ENCODE measurements around the gene MET.
"Not testable (repeated sequence)": the region's sequence is repeated elsewhere in the genome, so short reads cannot be mapped to it uniquely, and the experiment has no call there.

DNA sequence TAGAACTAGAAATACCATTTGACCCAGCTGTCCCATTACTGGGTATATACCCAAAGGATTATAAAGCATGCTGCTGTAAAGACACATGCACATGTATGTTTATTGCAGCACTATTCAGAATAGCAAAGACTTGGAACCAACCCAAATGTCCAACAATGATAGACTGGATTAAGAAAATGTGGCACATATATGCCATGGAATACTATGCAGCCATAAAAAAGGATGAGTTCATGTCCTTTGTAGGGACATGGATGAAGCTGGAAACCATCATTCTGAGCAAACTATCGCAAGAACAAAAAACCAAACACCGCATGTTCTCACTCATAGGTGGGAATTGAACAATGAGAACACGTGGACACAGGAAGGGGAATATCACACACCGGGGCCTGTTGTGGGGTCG lies 74.4 kb downstream of the MET start:
- TF ChIP-seq, protein P1, sequence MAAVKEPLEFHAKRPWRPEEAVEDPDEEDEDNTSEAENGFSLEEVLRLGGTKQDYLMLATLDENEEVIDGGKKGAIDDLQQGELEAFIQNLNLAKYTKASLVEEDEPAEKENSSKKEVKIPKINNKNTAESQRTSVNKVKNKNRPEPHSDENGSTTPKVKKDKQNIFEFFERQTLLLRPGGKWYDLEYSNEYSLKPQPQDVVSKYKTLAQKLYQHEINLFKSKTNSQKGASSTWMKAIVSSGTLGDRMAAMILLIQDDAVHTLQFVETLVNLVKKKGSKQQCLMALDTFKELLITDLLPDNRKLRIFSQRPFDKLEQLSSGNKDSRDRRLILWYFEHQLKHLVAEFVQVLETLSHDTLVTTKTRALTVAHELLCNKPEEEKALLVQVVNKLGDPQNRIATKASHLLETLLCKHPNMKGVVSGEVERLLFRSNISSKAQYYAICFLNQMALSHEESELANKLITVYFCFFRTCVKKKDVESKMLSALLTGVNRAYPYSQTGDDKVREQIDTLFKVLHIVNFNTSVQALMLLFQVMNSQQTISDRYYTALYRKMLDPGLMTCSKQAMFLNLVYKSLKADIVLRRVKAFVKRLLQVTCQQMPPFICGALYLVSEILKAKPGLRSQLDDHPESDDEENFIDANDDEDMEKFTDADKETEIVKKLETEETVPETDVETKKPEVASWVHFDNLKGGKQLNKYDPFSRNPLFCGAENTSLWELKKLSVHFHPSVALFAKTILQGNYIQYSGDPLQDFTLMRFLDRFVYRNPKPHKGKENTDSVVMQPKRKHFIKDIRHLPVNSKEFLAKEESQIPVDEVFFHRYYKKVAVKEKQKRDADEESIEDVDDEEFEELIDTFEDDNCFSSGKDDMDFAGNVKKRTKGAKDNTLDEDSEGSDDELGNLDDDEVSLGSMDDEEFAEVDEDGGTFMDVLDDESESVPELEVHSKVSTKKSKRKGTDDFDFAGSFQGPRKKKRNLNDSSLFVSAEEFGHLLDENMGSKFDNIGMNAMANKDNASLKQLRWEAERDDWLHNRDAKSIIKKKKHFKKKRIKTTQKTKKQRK (IDR thresholded peaks at IDR 0.05; ENCODE audit: low read depth, low read length): not testable (repeated sequence)
- TF ChIP-seq POLR2AphosphoS5 (IDR thresholded peaks at IDR 0.05; ENCODE audit: low read length): not testable (repeated sequence)
- TF ChIP-seq, protein P2, sequence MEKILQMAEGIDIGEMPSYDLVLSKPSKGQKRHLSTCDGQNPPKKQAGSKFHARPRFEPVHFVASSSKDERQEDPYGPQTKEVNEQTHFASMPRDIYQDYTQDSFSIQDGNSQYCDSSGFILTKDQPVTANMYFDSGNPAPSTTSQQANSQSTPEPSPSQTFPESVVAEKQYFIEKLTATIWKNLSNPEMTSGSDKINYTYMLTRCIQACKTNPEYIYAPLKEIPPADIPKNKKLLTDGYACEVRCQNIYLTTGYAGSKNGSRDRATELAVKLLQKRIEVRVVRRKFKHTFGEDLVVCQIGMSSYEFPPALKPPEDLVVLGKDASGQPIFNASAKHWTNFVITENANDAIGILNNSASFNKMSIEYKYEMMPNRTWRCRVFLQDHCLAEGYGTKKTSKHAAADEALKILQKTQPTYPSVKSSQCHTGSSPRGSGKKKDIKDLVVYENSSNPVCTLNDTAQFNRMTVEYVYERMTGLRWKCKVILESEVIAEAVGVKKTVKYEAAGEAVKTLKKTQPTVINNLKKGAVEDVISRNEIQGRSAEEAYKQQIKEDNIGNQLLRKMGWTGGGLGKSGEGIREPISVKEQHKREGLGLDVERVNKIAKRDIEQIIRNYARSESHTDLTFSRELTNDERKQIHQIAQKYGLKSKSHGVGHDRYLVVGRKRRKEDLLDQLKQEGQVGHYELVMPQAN (conservative IDR thresholded peaks at IDR 0.05): not testable (repeated sequence)
- TF ChIP-seq, protein P3, sequence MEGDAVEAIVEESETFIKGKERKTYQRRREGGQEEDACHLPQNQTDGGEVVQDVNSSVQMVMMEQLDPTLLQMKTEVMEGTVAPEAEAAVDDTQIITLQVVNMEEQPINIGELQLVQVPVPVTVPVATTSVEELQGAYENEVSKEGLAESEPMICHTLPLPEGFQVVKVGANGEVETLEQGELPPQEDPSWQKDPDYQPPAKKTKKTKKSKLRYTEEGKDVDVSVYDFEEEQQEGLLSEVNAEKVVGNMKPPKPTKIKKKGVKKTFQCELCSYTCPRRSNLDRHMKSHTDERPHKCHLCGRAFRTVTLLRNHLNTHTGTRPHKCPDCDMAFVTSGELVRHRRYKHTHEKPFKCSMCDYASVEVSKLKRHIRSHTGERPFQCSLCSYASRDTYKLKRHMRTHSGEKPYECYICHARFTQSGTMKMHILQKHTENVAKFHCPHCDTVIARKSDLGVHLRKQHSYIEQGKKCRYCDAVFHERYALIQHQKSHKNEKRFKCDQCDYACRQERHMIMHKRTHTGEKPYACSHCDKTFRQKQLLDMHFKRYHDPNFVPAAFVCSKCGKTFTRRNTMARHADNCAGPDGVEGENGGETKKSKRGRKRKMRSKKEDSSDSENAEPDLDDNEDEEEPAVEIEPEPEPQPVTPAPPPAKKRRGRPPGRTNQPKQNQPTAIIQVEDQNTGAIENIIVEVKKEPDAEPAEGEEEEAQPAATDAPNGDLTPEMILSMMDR (IDR thresholded peaks at IDR 0.05 in 2 of 3, conservative IDR thresholded peaks at IDR 0.05 in 1 of 3; ENCODE audit: control insufficient read depth in 2 of 3, extremely low read depth in 1 of 3, insufficient read depth in 1 of 3, low read depth in 3 of 3, low read length in 3 of 3): not testable (repeated sequence)
